ENCODE measurements around the gene PIBF1.
"Not testable (repeated sequence)": the region's sequence is repeated elsewhere in the genome, so short reads cannot be mapped to it uniquely, and the experiment has no call there.

Gene PIBF1

DNA sequence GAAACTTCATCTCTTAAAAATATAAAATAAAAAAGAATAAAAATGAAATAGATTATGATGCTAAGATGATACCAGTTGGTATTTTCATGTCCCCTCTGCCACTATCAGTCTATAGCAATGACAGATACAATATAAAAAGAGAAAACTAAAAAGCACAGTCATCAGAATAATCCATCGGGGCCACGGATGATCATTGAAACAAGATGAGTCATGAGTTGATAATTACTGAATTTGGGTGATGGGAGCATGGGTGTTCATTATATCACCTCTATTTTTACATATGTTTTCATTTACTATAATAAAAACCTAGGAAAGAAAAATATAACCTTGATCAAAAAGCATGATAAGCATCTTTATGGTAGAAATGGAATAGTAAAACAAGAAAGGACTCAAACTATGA, 41.1 kb downstream of the PIBF1 start:
- FAIRE-seq = no peak

DNA sequence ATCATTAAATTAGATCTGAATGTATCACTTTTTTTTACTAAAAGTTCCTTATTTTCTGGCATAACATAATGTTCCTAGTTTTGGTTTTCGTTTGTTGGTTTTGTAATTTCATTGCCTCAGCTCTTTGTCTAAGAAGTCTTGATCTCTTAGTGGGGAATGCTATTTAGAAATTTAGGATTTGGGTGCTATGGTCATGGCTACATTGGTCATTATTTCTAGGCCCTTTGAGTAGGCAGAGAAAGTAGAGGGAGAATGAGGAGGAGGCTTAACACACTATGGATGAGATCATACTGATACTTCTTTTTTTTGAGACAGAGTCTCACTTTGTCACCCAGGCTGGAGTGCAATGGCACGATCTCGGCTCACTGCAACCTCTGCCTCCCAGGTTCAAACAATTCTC, 41.8 kb downstream of the PIBF1 start:
- FAIRE-seq = no peak

DNA sequence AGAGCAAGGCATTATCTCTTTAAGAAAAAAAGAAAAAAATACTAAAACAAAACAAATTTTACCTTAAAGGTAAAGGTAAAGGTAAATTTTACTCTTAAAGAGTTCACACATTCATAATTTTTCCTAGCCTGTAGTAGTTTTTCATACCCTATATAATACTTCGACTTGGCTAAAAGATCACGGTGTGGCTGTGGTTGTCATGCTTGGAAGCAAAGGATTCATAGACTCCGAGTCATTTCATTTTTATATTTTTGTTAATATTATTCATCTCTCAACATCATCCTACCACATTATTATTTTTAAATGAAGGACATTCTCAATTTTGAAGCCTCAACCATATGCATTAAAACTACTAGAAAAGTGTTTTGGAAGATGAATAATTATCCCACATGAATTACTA, 52.7 kb downstream of the PIBF1 start:
- no peak for FAIRE-seq

DNA sequence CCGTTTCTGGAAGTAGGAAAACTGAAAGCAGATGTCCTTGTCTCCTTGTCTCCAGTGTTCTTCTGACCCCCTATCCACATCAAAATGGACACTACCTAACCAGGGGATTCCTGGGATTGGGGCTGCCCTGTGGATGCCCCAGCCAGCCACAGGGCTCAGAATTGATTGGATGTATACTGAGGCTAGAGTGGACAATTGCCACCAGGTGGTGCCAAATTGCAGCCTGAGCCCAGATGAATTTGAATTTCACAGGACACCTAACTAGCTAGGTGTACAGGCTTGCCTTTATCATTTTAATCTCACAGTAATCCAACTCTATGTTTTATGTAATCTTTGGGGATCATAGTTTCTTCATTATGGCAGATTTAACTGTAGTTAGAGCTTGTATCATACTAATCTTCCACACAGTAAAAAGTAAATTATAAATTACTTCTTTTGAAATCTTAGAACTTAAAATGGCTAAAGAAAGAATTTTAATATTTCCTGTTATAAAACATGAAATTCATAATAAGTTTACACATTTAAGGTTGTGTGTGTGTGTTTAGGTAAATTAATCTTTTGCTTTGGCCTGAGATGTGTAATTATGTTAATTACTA, 58.0 kb downstream of the PIBF1 start:
- FAIRE-seq = no peak

DNA sequence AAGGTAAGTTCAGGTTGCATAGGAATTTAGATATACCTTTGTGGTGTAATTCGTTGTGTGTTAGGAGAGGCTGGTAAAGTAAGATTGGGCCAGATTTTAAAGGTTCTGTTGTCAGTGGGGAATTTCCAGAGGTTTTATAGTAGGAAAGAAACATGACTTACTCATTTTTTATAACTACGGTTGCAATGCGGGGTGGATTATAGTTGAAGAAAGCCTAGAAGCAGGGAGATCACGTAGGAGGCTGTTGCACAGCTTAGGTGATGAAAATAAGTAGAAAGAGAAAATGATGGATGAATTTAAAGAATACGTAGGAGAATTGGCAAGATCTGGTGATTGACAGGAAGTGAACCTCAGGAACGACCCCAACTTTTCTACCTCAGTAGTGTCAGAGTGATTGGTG, 61.1 kb downstream of the PIBF1 start:
- FAIRE-seq = no peak

DNA sequence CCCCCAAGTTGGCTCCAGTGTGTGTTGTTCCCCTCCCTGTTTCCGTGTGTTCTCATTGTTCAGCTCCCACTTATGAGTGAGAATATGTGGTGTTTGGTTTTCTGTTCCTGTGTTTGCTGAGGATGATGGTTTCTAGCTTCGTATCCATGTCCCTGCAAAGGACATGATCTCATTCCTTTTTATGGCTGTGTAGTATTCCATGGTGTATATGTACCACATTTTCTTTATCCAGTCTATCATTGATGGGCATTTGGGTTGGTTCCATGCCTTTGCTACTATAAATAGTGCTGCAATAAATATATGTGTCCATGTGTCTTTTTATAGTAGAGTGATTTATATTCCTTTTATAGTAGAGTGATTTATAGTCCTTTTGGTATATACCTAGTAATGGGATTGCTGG, 63.2 kb downstream of the PIBF1 start:
- not testable (repeated sequence) for FAIRE-seq

DNA sequence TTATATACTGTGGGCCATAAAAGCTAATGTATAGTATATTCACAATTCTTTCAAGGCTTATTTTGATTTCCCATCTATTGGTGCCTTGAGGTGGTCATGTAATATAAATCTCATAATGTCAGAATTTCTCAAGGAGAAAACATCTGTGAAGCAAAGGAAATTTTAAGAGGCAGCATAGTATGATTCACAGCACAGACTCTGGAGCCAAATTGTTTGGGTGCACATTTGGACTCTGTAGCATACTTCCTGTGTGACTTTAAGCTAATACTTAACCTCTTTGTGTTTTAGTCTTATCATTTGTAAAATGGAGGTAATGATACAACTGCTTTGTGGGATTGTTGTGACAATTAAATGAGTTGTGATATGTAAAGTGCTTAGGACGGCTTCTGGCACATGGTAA, 67.6 kb downstream of the PIBF1 start:
- no peak for FAIRE-seq

DNA sequence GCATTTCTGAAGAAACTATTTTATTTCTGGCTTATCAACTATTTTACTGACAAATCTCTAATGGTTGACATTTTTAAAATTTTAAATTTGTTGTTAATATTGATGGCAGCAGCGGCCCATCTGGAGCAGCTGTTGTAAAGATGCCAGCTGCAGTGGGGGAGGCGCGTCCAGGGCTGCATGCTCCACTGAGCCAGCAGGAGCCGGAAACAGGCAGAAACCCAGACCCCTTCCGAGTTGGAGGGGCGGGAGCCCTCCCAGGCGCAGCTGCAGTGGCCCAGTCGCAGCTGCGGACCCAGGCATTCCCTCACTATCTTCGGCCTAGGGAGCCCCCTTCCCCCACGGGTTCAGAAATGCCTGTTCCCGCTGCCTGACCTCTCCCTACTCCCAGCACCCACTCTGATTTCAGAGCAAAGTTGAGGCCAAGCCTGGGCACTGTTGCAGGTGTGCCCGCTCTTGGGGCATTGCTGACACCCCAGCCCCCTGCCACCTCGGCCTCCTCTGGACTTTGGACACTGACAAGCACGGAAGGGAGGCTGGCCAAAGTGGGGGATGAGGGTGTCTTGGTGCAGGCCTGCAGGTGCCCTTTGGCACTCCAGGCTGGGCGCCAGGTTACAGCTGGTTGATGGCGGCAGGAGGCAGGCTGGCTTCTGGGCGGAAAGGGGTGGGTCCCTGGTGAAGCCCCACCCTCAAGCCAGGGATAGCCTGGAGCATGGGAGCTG, 69.2 kb downstream of the PIBF1 start:
- no peak for FAIRE-seq

DNA sequence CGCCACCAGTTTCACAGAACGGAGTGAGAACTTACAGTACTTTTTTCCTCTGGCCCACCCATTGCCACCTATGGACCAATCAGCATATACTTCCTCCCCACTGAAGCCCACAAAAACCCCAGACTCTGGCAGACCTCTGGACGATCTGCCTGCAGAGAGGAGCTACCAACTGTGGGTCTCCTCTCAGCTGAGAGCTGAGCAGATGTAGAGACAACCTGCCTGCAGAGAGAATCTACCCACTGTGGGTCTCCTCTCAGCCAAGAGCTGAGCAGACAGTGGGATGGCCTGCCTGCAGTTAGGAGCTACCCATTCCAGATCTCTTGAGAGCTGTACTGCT, 69.7 kb downstream of the PIBF1 start:
- no peak for FAIRE-seq

DNA sequence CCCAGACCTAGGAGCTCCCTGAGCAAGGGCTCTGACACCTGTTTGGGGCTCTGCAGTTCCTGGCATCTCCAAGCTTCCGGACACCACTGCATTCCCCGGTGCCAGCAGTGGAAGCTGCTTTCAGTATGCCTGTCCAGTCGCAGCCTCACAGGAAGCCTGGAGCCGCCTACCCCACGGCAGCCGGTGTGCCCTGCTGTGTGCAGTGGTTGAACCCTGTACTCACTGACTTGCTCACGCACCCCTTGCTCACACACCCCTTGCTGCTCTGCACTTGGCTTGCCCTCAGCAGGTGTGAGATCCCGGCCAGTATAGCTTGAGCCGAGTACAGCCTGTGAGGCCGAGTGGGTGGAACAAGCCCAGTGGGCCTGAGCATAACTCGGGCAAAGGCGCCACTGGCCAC, 70.3 kb downstream of the PIBF1 start:
- FAIRE-seq = no peak

DNA sequence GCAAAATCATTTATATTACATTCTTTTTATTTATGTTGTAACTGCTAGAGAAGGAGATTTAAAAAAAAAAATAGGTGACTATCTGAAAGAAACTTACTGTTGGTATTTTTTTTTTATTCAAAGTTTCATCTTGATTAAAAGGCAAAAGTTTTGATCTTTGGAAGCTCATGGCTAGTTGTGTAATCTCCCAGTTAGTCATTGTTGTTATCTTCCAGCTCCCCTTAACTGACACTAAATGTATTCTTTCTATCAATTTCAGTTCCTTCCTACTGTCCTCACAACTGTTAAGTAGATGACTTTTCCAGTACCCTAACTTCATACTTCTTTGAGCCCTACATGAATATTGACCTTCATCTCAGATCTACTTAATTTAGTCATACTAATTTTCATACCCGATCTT, 71.1 kb downstream of the PIBF1 start:
- no peak for FAIRE-seq

DNA sequence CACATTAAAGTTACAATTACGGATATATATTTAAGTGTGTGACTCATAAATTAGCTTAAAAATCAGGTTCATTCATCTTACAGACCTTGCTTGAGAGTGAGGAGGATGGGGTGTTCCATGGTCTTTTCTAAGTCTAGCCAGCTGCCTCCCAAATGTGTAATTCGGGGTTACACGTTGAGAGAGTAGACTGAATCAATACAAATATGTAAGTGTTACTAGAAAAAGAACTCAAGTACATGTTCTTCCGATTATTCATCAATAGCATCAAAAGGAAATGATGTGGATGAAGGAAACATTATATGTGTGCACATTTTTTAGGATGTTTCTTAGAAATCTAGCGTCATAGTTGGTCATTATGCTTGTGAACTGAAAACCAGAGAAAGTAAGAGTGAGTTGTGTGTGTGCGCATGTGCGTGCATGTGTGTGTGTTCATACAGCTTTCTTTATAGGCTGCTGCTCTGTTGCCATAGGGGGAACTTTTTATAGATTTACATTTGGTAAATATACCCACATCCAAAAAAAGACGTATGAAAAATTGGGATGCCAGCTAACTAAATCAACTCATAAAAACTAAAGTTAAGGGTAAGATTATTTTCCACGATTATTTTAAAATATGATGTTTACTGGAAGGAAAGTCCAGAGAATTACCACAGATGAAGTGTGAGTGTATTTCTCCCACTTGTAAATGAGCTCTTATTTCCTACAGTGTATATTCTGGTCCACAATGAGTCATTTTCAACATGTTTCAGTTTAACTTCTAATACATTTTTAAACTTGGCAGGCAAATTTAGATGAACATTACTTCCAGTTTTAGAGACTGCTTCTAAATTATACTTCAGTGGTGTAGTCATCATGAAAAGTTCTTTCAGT, 82.4 kb downstream of the PIBF1 start:
- FAIRE-seq = no peak

DNA sequence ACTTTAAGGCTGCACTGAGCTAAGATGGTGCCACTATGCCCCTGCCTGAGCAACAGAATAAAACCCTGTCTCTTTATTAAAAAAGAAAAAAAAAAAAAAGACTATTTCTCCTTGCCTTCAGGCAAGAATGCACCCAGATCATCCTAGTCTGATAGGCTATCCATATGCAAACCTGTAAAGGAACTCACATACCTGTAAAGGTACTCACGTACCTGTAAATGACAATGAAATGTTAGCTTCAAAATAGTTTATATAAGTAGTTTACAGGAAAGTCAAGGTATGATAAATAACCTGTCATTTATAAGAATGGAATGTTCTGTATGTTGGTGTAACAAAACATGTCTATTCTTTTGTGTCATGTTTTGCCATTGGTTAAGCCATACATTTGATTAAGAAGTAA, 86.3 kb downstream of the PIBF1 start:
- no peak for FAIRE-seq

DNA sequence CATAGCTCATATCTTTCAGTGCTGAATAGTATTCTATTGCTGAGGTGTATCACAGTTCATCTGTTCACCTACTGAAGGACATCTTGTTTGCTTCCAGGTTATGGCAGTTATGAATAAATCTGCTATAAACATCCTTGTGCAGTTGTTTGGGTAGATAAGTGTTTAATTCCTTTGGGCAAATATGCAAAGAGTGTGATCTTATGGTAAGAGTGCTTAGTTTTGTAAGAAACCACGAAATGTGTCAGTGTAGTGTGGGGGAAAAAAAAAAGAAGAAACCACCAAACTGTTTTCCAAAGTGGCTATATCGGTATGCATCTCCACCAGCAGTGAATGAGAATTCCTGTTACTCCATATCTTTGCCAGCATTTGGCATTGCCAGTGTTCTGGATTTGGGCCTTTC, 93.3 kb downstream of the PIBF1 start:
- FAIRE-seq = no peak

DNA sequence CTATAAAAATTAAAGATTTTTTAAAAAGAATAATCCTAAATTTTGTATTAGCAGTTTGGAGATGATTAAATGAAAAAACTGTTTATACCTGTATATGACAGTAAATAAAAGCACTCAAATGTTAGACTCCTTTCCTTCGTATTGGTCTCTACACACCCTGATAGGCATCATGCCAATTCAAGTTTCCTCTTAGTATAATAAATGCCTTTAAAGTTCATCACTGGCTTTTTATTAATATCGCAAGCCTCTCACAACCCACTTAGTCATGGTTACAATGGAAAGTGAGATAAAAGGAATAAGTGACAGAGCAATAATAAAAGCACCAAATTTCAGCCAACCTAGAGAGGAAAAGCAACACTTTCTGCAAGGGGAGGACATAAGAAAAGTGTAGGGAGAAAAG, 102.2 kb downstream of the PIBF1 start:
- FAIRE-seq = no peak

DNA sequence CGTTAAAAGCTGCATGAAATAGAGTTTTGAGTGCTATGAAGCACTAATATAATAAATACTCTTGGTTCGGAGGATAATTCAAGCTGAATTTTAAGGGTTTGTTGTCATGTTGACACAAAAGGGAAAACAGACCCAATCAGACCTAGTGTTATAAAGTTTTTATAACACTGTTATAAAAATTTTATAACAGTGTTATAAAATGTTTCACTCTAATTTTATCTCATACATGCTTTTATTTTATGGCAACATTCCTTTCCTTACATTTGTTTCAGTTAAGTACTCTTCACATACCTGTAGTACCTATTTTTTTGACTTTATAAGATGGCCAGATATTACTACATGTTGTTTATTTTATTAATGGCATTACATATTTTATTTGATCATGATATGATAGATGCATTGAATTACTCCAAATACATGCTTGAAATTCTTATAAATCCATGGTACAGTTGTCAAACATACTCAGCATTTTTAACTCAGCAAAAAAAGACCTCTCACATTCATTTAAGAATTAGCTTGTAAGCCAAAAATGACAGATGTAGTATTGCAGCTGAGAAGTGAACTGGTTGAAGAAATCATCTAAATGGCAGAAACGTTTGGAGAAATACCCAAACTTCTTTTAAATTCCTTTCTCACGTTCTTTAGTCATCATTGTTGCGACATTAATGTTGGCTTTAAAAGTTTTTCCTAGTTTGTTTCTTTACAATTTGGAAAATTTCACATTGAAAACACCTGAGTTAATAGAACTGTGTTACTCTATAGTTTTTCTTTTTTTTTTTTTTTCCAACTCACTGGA, 104.5 kb downstream of the PIBF1 start:
- no peak for FAIRE-seq

DNA sequence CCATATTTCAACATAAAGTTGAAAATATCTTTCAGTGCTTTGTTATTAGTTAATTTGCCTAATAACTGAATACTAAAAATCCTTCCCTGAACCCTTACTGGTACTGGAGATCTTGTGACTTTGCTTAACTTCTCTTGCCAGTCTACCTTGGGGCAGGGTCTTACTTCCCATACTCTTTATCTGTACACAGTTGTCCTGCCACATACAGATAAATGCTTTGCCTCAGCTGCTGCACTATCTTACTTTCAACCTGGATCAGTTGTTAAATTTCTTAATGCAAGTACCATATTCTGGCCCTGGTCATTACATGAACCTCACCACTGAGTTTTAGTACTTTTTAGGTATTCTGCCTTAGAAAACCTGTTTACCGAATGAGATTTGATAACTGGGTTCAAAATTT, 107.6 kb downstream of the PIBF1 start:
- no peak for FAIRE-seq

DNA sequence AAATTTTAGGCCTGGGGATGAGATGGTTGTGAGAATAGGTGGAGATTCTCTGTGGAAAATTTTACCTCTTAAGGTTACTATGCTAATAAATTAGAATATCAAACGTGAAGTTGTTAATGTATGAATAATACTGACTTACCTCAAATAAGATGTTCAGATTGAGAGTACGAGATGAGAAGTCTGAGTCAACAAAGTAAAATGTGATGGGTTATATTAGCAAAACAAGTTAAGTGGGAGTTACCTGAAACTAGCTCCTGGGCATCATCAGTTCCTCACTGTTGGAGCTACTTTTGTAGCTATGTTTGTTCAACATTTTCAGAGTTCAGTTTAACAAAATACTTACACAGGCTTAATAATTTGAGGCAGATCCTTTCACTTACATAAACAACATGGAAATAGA, 108.6 kb downstream of the PIBF1 start:
- FAIRE-seq = no peak

DNA sequence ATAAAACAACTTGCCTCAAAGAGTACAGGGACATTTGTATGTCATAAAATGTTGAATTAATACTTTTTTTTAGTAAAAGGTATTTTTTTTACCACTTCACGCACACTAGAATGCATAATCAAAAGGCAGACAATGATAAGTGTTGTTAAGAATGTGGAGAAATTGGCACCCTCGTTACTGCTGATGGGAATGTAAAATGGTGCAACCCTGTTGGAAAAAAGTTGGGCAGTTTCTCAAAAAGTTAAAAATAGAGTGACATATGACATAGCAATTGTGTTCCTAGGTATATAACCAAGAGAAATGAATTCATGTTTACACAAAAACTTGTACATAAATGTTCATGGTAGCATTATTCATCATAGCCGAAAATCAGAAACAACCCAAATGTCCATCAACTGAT, 109.5 kb downstream of the PIBF1 start:
- no peak for FAIRE-seq

DNA sequence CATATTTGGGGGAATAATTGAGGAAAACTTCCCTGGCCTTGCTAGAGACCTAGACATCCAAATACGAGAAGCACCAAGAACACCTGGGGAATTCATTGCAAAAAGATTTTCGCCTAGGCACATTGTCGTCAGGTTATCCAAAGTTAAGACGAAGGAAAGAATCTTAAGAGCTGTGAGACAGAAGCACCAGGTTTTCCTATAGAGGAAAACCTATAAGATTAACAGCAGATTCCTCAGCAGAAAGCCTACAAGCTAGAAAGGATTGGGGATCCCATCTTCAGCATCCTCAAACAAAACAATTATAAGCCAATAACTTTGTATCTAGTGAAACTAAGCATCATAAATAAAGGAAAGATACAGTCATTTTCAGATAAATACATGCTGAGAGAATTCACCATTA, 114.9 kb downstream of the PIBF1 start:
- FAIRE-seq = no peak

DNA sequence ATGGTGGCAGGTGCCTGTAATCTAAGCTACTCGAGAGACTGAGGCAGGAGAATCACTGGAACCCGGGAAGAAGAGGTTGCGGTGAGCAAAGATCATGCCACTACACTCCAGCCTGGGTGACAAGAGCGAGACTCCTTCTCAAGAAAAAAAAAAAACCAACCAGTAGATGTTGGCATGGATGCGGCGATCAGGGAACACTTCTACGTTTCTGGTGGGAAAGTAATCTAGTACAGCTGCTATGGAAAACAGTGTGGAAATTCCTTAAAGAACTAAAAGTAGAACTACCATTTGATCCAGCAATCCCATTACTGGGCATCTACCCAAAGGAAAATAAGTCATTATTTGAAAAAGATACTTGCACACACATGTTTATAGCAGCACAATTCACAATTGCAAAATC, 119.6 kb downstream of the PIBF1 start:
- FAIRE-seq = not testable (repeated sequence)

DNA sequence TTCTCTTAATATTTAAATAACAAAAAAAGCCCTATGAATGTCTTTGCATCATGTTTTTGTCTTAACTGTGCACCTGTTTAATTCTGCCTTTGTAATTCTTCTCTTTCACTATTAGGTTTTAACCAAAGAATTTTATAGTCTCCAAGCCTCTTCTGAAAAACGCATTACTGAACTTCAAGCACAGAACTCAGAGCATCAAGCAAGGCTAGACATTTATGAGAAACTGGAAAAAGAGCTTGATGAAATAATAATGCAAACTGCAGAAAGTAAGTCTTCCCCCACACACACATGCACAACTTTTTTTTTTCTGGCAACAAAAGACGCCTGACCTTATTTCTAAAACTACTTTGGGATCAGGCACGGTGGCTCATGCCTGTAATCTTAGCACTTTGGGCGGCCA, 126.5 kb downstream of the PIBF1 start:
- FAIRE-seq = no peak

DNA sequence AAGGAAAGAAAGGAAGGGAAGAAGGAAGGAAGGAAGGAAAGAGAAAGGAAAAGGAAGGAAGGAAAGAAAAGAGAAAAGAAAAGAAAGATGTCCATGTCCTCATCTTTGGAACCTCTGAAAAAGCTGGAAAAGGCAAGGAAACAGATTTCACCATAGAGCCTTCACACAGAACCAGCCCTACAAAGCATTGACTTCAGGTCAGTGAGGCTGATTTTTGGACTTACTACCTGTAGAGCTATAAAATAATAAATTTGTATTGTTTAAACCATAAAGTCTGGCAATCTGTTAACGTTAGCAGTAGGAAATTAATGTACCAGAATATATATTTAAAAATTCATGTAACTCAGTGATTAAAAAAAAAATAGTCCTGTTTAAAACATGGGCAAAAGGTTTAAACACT, 130.0 kb downstream of the PIBF1 start:
- FAIRE-seq = no peak

DNA sequence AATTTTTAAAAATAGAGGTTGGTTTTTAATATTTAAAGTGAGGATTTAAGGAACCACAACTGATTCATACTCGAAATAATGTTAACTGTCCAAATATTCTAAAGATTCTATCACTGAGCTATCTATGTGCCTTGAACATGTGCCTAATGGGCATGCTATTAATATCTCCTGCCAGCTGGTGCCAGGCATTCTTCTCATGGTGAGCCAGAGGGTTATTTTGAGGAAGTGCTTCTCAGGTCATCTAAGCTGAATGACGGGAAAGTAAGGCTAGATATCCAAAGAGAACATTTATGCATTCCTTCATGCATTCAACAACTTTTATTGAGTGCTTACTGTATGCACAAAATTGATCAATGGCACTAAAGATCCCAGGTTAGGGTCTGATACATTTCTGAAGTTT, 138.2 kb downstream of the PIBF1 start:
- no peak for FAIRE-seq
